ENCODE measurements around the gene RAB3GAP1. TPM values are rescaled to one million over a fixed set of nuclear protein-coding genes. Genes with fewer than 3 reads are reported as not detected.

RAB3GAP1 gene
- total RNA-seq, 1 donor from 2014 or later, result 46.7 TPM

DNA sequence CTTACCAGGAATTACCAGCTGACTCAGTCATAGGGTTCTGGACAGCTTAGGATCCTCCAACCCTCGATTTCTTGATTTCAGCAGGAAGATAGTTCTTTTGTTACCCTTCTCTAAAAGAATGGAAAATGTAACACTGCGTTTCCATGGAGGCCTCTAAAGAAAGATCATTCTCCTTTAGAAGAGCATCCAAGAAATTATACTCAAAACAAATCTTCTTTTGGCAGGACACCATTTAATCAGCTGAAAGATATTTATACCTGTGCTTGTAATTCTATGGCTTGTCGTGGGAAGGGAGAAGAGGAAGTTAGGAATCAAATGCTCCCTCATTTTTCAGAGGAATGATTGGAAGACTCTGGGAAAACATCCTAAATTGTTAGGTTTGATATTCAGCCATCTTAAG, 130.5 kb downstream of the RAB3GAP1 start:
- Mint-ChIP-seq H3K27ac (ENCODE audit: unreplicated experiment) (no peak overlapping the region), H3K9me3 (ENCODE audit: unreplicated experiment) (peaks cover 5% of the 10 kb centered on the region), H3K4me1 (ENCODE audit: unreplicated experiment) (no peaks in the 10 kb centered on the region), H3K36me3 (ENCODE audit: unreplicated experiment) (peaks cover 2% of the 10 kb centered on the region), H3K27me3 (ENCODE audit: unreplicated experiment) (no peaks in the 10 kb centered on the region), H3K4me3 (ENCODE audit: unreplicated experiment) (no peak overlapping the region)
- TF ChIP-seq, protein P1, sequence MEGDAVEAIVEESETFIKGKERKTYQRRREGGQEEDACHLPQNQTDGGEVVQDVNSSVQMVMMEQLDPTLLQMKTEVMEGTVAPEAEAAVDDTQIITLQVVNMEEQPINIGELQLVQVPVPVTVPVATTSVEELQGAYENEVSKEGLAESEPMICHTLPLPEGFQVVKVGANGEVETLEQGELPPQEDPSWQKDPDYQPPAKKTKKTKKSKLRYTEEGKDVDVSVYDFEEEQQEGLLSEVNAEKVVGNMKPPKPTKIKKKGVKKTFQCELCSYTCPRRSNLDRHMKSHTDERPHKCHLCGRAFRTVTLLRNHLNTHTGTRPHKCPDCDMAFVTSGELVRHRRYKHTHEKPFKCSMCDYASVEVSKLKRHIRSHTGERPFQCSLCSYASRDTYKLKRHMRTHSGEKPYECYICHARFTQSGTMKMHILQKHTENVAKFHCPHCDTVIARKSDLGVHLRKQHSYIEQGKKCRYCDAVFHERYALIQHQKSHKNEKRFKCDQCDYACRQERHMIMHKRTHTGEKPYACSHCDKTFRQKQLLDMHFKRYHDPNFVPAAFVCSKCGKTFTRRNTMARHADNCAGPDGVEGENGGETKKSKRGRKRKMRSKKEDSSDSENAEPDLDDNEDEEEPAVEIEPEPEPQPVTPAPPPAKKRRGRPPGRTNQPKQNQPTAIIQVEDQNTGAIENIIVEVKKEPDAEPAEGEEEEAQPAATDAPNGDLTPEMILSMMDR (IDR thresholded peaks at IDR 0.05), result no peak
- DNase-seq (ENCODE audit: extremely low spot score, unreplicated experiment), result no peak

DNA sequence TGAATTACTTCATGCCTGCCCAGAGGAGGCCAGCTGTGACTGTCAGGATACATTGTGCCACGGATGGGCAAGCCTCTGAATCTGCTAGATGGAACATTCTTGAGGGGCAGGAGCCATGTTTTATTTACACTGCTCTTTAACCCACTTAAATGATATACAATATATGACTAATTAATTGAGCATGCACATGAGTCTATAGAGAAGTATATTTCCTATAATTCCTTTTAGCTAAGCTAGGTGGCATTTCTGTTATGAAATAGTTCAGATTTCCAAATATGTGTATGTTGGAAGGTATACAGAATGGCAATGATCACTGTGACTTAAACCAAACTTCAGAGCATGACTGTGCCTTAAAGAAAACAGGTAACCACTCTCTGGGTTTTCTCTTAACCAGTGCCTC, 131.7 kb downstream of the RAB3GAP1 start:
- Mint-ChIP-seq H3K27me3 (ENCODE audit: unreplicated experiment) (no peaks in the 10 kb centered on the region), H3K27ac (ENCODE audit: unreplicated experiment) (no peak overlapping the region), H3K36me3 (ENCODE audit: unreplicated experiment) (no peaks in the 10 kb centered on the region), H3K4me1 (ENCODE audit: unreplicated experiment) (no peaks in the 10 kb centered on the region), H3K9me3 (ENCODE audit: unreplicated experiment) (no peaks in the 10 kb centered on the region), H3K4me3 (ENCODE audit: unreplicated experiment) (no peak overlapping the region)
- TF ChIP-seq, protein P1 (IDR thresholded peaks at IDR 0.05), result no peak
- DNase-seq (ENCODE audit: extremely low spot score, unreplicated experiment), result no peak

DNA sequence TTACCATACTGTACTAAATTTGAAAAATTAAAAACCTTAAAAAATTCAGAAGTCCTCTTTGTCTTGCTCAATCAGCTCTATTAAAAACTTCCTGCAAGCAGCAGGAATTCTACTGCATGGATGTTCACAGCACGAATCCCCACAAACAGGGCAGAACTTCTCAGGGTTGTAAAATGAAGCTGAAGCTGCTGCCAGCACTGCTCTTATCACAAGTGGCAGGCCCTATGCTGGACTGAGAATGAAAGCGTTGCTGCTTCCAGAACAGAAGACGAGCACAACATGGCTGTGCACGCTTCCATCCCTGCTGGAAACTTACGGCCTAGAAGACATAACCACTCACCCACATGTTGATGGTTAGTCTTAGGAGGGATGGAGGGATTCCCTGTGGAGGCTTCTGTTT, 134.0 kb downstream of the RAB3GAP1 start:
- Mint-ChIP-seq H3K27me3 (ENCODE audit: unreplicated experiment) (no peaks in the 10 kb centered on the region), H3K27ac (ENCODE audit: unreplicated experiment) (no peak overlapping the region), H3K36me3 (ENCODE audit: unreplicated experiment) (no peaks in the 10 kb centered on the region), H3K4me1 (ENCODE audit: unreplicated experiment) (peaks cover 4% of the 10 kb centered on the region), H3K9me3 (ENCODE audit: unreplicated experiment) (peaks cover 4% of the 10 kb centered on the region), H3K4me3 (ENCODE audit: unreplicated experiment) (no peak overlapping the region)
- TF ChIP-seq, protein P1 (IDR thresholded peaks at IDR 0.05), result no peak
- DNase-seq (ENCODE audit: extremely low spot score, unreplicated experiment), result no peak

DNA sequence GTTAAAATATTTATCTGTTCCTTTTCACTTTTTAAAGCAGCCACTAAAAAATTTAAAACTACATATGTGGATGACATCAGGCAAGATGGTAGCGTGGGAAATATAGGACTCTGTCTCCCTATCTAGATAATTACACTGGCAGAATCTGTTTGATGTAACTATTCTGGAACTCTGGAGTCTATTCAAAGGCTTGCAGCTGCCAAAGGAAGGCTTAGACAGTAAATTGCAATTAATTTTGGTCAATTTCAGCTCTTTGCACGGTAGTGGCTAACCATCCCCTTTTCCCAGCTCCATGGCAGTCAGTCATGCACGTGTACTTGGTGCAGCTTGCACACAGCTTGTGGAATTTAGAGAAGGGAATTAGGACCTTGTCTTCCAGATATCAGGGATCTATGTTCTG, 135.2 kb downstream of the RAB3GAP1 start:
- H3K27ac Mint-ChIP-seq (ENCODE audit: unreplicated experiment), result no peak overlapping the region
- TF ChIP-seq, protein P1 (IDR thresholded peaks at IDR 0.05), result no peak
- peaks cover 4% of the 10 kb centered on the region for H3K4me1 Mint-ChIP-seq (ENCODE audit: unreplicated experiment)
- peaks cover 4% of the 10 kb centered on the region for H3K9me3 Mint-ChIP-seq (ENCODE audit: unreplicated experiment)
- no peak overlapping the region for H3K4me3 Mint-ChIP-seq (ENCODE audit: unreplicated experiment)
- no peaks in the 10 kb centered on the region for H3K36me3 Mint-ChIP-seq (ENCODE audit: unreplicated experiment)
- H3K27me3 Mint-ChIP-seq (ENCODE audit: unreplicated experiment), result no peaks in the 10 kb centered on the region
- no peak for DNase-seq (ENCODE audit: extremely low spot score, unreplicated experiment)

DNA sequence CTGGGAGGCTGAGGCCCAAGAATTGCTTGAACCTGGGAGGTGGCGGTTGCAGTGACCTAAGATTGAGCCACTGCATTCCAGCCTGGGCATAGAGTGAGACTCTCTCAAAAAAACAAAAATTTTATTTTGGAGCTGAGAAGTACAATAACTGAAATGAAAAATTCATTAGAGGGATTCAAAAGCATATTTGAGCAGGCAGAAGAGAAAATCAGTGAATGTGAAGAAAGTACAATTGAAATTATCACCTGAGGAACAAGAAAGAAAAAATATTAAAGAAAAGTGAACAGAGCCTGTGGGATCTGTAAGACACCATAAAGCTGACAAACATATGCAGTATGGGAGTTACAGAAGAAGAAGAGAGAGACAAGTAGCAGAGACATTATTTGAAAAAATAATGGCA, 137.1 kb downstream of the RAB3GAP1 start:
- no peak for DNase-seq (ENCODE audit: extremely low spot score, unreplicated experiment)
- TF ChIP-seq, protein P1 (IDR thresholded peaks at IDR 0.05), result no peak
- H3K4me3 Mint-ChIP-seq (ENCODE audit: unreplicated experiment), result no peak overlapping the region
- H3K27ac Mint-ChIP-seq (ENCODE audit: unreplicated experiment), result no peak overlapping the region
- peaks cover 4% of the 10 kb centered on the region for H3K4me1 Mint-ChIP-seq (ENCODE audit: unreplicated experiment)
- peaks cover 11% of the 10 kb centered on the region for H3K9me3 Mint-ChIP-seq (ENCODE audit: unreplicated experiment)
- H3K27me3 Mint-ChIP-seq (ENCODE audit: unreplicated experiment), result no peaks in the 10 kb centered on the region
- peaks cover 4% of the 10 kb centered on the region for H3K36me3 Mint-ChIP-seq (ENCODE audit: unreplicated experiment)
